Subcutaneous adipose tissue (tissue), 4 donors: Measurements from ENCODE around the gene XPO6. TPM values are rescaled to one million over a fixed set of nuclear protein-coding genes. Genes with fewer than 3 reads are reported as not detected.

Experiments
- CTCF ChIP-seq: fragments of 450-650 bp; IDR thresholded peaks from one replicate; pipeline ENCODE4 v1.5.1; 2016; ENCODE audit warnings: low read depth, mild to moderate bottlenecking, control low read depth, antibody characterized with exemption, moderate library complexity
- total RNA-seq, 4 donors: library from RNA; depleted of rRNA; stranded (reverse); fragments of >200 nt; gene quantifications; one replicate each; pipeline ENCODE4 v1.1.0, GENCODE V29; 2016

Gene XPO6
- total RNA-seq, 4 donors from 2014 or later = 64.1 to 121 (median 82.9) TPM

- no peak for TF ChIP-seq CTCF
Measured at GRCh38 chr16:28120754-28121153, 91.0 kb downstream of the XPO6 start.

- no peak for TF ChIP-seq CTCF
Measured at GRCh38 chr16:28118637-28119036, 93.1 kb downstream of the XPO6 start.

- TF ChIP-seq CTCF = no peak
Measured at GRCh38 chr16:28117168-28117565, 94.6 kb downstream of the XPO6 start.

GRCh38 chr16:28112908-28113307, 98.9 kb downstream of the XPO6 start:
- no peak for TF ChIP-seq CTCF

GRCh38 chr16:28110977-28111376, 100.8 kb downstream of the XPO6 start:
- no peak for TF ChIP-seq CTCF

GRCh38 chr16:28110479-28110878, 101.3 kb downstream of the XPO6 start:
- TF ChIP-seq CTCF = no peak

GRCh38 chr16:28110074-28110473, 101.7 kb downstream of the XPO6 start:
- TF ChIP-seq CTCF = no peak
